Right cardiac atrium (tissue), 5 donors: ENCODE results near the gene MARCHF6. TPM values are rescaled to one million over a fixed set of nuclear protein-coding genes. Genes with fewer than 3 reads are reported as not detected.
A peak's percentile ranks its signal among the peaks of the same experiment; 100 is the strongest.

Source experiments
- ATAC-seq, 2 donors: fragments of 200-7000 bp; cut with Tn5 transposase; one replicate each; pipeline versions ENCODE4 v1.8.0 to v1.9.1; 2020; ENCODE audit warnings: moderate library complexity in 2 of 2, mild to moderate bottlenecking in 1 of 2
- DNase-seq, 3 donors: peaks; one replicate each; pipeline ENCODE4 v3.0.0-alpha.2; 2020
- H3K27ac ChIP-seq: one replicate; pipeline ENCODE4 v1.5.1; 2013; ENCODE audit warnings: mild to moderate bottlenecking, low read length, control low read depth, moderate library complexity
- H3K27me3 ChIP-seq: one replicate; pipeline ENCODE4 v1.6.1; 2013; ENCODE audit not compliant: control insufficient read depth, insufficient read depth
- H3K4me1 ChIP-seq: one replicate; pipeline ENCODE4 v1.6.1; 2013; ENCODE audit warnings: low read length; ENCODE audit not compliant: control insufficient read depth, insufficient read depth
- H3K4me3 ChIP-seq: one replicate; pipeline ENCODE4 v1.5.1; 2013; ENCODE audit warnings: low read length, control low read depth
- H3K9me3 ChIP-seq: one replicate; pipeline ENCODE4 v1.6.1; 2013; ENCODE audit warnings: low read length; ENCODE audit not compliant: control insufficient read depth
- WGBS: extraction: QIAGEN DNeasy Blood & Tissue Kit; methylation state at CpG from one replicate; pipeline ENCODE4 v1.1.7; 2013; 5-methylcytosine and 5-hydroxymethylcytosine counted together
- intact Hi-C, 4 donors: fragments of 100-400 bp; cut with DNase I; formaldehyde crosslinking; loops; one replicate each; pipeline versions ENCODE4 v1.11.0 to v1.14.0; 2022 to 2023
- polyA plus RNA-seq: library from polyadenylated mRNA; stranded (reverse); fragments of 200-250 nt; gene quantifications from one replicate; pipeline ENCODE4 v1.2.3, GENCODE V29; 2013
- total RNA-seq, 4 donors: library from RNA; stranded (reverse); fragmentation: NEBNext Ultra II Directional; extraction: Animal tissue kit (Norgen Biotek cat#: 25700); gene quantifications; one replicate each; pipeline ENCODE4 v1.2.1, GENCODE V29; 2021
- donor health status: healthy with polysubstance abuse.
- donor health status: DM: no; HTN: yes; CAD: no.
- donor health status: DM: no; HTN: no; CAD: no.
- donor health status: DM: no; HTN: yes; CAD: no; lungs with severe emphysema.
- donor health status: DM: yes; HTN: yes; CAD: no.

MARCHF6 gene
- total and polyA plus RNA-seq, 5 donors, result 75.7 to 186 (median 181) TPM

DNA sequence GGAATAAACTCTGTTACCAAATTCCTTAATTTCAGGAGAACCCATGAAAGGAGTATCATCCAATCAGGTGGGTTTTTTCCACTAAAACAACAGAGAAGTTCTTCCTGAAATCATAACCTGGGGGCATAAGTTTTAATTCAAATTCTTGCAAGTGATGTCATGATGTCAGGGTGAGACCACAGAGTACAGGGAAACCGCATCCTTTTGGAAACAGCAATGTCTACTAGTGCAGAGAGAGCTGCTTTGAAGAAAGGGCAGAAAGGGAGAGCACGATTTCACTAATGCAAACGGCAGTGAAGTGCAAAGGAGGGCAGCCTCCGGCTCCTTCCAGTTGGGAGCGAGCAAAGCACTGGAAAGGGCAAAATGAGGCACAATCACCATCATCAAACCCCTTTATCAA is 25.2 kb upstream of the MARCHF6 start:
- no peak overlapping the region for H3K27ac ChIP-seq
- no peaks in the 10 kb centered on the region for H3K27me3 ChIP-seq
- no peak overlapping the region for H3K4me3 ChIP-seq
- DNase-seq, result no peak
- H3K4me1 ChIP-seq, result peaks cover 15% of the 10 kb centered on the region
- 88% methylated on average over 5 of the region's 5 CpGs for WGBS
- no peak for ATAC-seq
- H3K9me3 ChIP-seq, result peaks cover 7% of the 10 kb centered on the region
- intact Hi-C loops, result no loop called here

DNA sequence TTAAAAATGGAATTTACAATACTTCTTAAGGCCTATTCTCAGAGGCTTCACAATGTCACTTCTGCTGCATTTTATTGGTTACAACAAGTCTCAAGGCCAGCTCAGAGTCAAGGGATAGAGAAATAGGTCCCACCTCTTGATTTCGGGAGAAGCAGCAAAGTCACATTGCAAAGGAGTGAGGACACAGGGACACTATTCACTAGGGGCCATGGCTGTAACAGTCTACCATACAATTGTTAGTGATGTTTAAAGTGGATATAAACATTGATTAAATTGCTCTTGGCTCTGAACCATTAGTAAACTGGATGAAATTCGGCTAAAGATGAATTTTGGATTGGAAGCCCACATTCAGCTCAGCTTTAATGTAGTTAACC is 24.1 kb upstream of the MARCHF6 start:
- intact Hi-C loops, result no loop called here
- no peak for DNase-seq
- peak overlapping the region; percentile 42 for H3K27ac ChIP-seq
- no peak overlapping the region for H3K4me3 ChIP-seq
- ATAC-seq, result no peak
- H3K4me1 ChIP-seq, result peaks cover 15% of the 10 kb centered on the region
- H3K27me3 ChIP-seq, result no peaks in the 10 kb centered on the region
- H3K9me3 ChIP-seq, result peaks cover 3% of the 10 kb centered on the region
- 55% methylated on average over 2 of the region's 2 CpGs for WGBS

GRCh38 chr5:10329820-10330481 is 23.5 kb upstream of the MARCHF6 start:
- H3K4me3 ChIP-seq, result no peak overlapping the region
- peak; percentile 59 to 72 (median 68) for DNase-seq
- intact Hi-C loops, result no loop called here
- ATAC-seq, result peak; percentile 41 to 62
- 53% methylated on average over 7 of the region's 7 CpGs for WGBS
- H3K9me3 ChIP-seq, result peaks cover 3% of the 10 kb centered on the region
- peaks cover 15% of the 10 kb centered on the region for H3K4me1 ChIP-seq
- no peaks in the 10 kb centered on the region for H3K27me3 ChIP-seq
- H3K27ac ChIP-seq, result peak overlapping the region; percentile 71

DNA sequence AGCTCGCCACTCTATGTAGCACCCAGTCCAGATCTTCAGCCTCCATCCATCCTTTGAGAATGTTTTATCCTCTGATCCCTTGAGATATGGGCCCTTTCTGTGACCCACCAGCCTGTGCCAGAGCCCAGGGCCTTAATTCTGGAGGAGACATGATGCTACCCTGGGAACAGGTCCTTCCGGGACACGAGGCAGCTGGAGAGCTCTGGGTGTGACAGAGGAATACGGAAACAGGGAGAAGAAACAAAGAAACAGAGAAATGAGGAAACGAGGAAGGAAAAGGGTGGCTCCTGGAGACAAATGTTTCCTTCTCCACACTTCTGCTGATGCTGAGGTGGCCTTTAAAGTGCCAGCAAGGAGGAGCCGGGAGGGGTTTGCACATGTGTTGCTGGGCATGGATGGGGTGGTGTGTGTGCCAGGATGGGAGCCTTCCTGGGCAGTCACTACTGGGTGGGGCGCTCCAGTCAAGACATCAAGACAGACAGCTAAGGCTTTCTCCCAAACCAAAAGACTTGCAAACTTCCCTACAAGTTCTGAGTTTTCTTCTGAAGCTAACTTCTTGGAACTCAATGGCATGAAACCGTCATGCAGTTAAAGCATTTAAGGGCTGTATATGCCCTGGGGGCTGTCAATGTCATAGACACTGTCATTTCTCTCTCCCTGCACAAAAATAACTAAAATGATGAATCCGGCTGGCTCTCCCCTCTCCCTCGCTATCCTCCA is 22.8 kb upstream of the MARCHF6 start:
- intact Hi-C loops, result no loop called here
- no peak overlapping the region for H3K4me3 ChIP-seq
- no peaks in the 10 kb centered on the region for H3K27me3 ChIP-seq
- WGBS, result 63% methylated on average over 10 of the region's 10 CpGs
- DNase-seq (peak in 1 of 3 donors; percentile 31), ATAC-seq (peak; percentile 6 to 7)
- peak overlapping the region; percentile 71 for H3K27ac ChIP-seq
- H3K4me1 ChIP-seq, result peaks cover 15% of the 10 kb centered on the region
- H3K9me3 ChIP-seq, result peaks cover 3% of the 10 kb centered on the region

DNA sequence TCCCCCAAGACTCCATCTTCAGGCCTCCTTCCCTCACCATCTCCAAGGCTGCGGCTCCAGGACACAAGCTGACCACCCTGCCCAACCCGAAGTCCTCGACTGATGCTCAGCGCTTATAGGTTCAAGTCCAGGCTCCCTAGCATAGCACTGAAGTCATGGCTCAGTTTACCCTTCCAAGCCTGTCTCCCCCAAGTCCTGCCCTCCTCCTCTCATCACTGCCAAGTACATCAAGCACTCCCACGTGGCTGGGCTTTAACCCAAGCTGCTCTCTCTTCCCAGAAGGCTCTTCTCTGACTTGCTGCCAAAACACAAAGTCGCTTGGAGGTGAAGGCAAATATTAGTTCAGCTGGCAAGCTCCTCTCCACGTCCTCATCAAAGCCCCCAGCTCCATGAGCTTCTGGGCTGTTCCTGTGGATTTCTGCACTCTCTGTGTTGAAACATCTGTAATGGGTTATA is 22.1 kb upstream of the MARCHF6 start:
- peaks cover 3% of the 10 kb centered on the region for H3K9me3 ChIP-seq
- intact Hi-C loops, result no loop called here
- H3K4me3 ChIP-seq, result no peak overlapping the region
- DNase-seq, result peak; percentile 75 to 90 (median 83)
- peak overlapping the region; percentile 71 for H3K27ac ChIP-seq
- H3K4me1 ChIP-seq, result peaks cover 15% of the 10 kb centered on the region
- H3K27me3 ChIP-seq, result no peaks in the 10 kb centered on the region
- 53% methylated on average over 7 of the region's 7 CpGs for WGBS
- peak; percentile 67 to 73 for ATAC-seq

- H3K27me3 ChIP-seq, result no peaks in the 10 kb centered on the region
- intact Hi-C loops, result no loop called here
- peak overlapping the region; percentile 81 for H3K27ac ChIP-seq
- peaks cover 15% of the 10 kb centered on the region for H3K4me1 ChIP-seq
- WGBS, result 93% methylated on average over 5 of the region's 5 CpGs
- H3K4me3 ChIP-seq, result no peak overlapping the region
- H3K9me3 ChIP-seq, result peaks cover 3% of the 10 kb centered on the region
- DNase-seq (no peak), ATAC-seq (no peak)
These were observed 21.2 kb upstream of the MARCHF6 start for GRCh38 chr5:10332301-10332700.

DNA sequence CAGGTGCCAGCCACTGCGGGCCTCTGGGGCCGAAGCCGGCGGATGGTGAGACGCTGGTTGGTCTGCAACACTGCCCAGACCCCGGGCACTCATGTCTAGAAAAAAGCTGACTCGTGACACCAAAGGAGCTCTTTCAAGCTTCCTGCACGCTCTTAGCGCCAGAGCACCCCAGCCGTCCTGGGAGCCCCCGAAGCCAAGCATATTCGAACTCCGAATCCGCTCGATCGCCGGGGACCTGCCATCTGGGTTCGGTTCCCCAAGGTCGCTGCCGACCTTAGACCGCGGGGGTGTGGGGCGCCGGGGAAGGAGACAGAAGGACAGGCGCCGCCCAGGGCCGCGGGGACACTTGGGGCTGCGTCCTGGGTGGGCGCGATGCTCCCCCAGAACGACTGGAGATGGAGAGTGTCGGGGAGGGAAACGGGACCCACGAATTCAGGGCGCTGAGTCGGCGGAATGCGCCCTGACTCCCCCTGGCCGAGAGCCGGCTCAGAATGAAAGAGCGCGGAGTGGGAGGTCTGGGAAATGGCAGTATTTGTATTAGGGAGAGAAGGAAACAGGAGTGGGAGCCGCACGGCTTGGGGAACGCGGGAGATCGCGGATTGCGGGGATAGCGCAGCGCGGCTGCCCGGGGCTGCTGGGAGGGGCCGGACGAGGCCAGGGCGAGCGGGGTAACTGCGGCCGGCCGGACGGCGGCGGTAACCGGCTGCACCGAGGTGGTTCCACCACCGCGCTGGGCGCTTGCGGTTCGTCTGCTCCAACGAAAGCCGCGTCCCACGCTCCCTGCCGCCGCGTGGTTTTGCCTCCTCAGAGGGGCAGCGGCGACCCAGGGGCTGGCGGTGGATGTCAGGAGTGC is 20.1 kb upstream of the MARCHF6 start:
- Histone ChIP-seq H3K27me3 (no peaks in the 10 kb centered on the region), H3K9me3 (peaks cover 3% of the 10 kb centered on the region), H3K4me3 (peak overlapping the region; percentile 48), H3K4me1 (peaks cover 15% of the 10 kb centered on the region), H3K27ac (peak overlapping the region; percentile 87)
- peak; percentile 49 to 77 (median 73) for DNase-seq
- intact Hi-C loops, result no loop called here
- WGBS, result 3% methylated on average over 81 of the region's 81 CpGs
- ATAC-seq, result peak; percentile 69 to 81

GRCh38 chr5:10334831-10335230 is 18.7 kb upstream of the MARCHF6 start:
- intact Hi-C loops, result no loop called here
- Histone ChIP-seq H3K4me1 (peaks cover 15% of the 10 kb centered on the region), H3K9me3 (peaks cover 3% of the 10 kb centered on the region), H3K27ac (no peak overlapping the region), H3K27me3 (no peaks in the 10 kb centered on the region), H3K4me3 (no peak overlapping the region)
- 87% methylated on average over 5 of the region's 5 CpGs for WGBS
- DNase-seq (no peak), ATAC-seq (no peak)

DNA sequence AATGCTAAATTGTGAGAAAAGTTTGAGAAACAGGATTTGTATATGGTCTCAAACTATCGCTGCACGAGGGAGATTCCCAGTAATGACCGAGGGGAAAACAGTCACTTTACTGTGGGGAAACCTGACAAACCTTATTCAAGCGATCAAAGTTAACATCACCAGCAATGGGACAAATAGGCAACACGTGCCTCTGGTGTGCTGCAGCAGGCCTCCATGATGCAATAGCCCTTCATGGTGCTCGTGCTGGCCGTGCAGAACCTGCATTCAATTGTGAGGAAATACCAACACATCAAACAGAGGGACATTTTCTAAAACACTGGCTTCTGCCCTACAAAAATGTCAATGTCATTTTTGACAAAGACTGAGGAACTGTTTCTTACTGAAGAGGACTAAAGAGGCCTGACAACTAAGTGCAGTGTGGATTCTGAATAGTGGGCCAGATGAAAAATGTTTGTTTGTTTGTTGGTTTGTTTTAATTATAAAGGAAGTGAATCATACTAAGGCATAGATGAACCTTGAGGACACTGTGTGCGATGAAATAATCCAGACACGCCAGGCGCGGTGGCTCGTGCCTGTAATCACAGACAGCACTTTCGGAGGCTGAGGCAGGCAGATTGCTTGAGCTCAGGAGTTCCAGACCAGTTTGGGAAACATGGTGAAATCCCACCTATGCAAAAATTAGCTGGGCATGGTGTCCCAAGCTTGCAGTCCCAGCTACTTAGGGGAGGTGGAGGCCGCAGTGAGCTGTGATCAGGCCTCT is 17.6 kb upstream of the MARCHF6 start:
- no peak for DNase-seq
- no peak overlapping the region for H3K27ac ChIP-seq
- H3K4me3 ChIP-seq, result no peak overlapping the region
- no peak for ATAC-seq
- WGBS, result 87% methylated on average over 14 of the region's 14 CpGs
- no peaks in the 10 kb centered on the region for H3K27me3 ChIP-seq
- intact Hi-C loops, result no loop called here
- peaks cover 6% of the 10 kb centered on the region for H3K4me1 ChIP-seq
- H3K9me3 ChIP-seq, result no peaks in the 10 kb centered on the region

GRCh38 chr5:10337107-10337506 is 16.4 kb upstream of the MARCHF6 start:
- DNase-seq (no peak), ATAC-seq (no peak)
- H3K27me3 ChIP-seq, result no peaks in the 10 kb centered on the region
- H3K9me3 ChIP-seq, result no peaks in the 10 kb centered on the region
- H3K4me1 ChIP-seq, result no peaks in the 10 kb centered on the region
- H3K27ac ChIP-seq, result no peak overlapping the region
- 94% methylated on average over 4 of the region's 4 CpGs for WGBS
- no peak overlapping the region for H3K4me3 ChIP-seq
- intact Hi-C loops, result no loop called here
